Renal pelvis (tissue), 4 donors: ENCODE measurements around the gene NIPSNAP3A. TPM values are rescaled to one million over a fixed set of nuclear protein-coding genes. Genes with fewer than 3 reads are reported as not detected.
"Not testable (repeated sequence)": the region's sequence is repeated elsewhere in the genome, so short reads cannot be mapped to it uniquely, and the experiment has no call there.

ENCODE experiments used
- DNase-seq: peaks from one replicate; pipeline ENCODE4 v3.0.0-alpha.2; 2013
- polyA plus RNA-seq, 3 donors: library from polyadenylated mRNA; unstranded; fragments of 120-200 nt; gene quantifications; one replicate each; pipeline ENCODE4 v1.2.1, GENCODE V29; 2013; ENCODE audit not compliant: insufficient read length in 3 of 3

NIPSNAP3A gene
- polyA plus RNA-seq, 3 donors: 45.6 to 51.4 (median 50.8) TPM

- not testable (repeated sequence) for DNase-seq
Observed at GRCh38 chr9:104769029-104769428, 21.5 kb downstream of the NIPSNAP3A start.

- no peak for DNase-seq
Observed at GRCh38 chr9:104769655-104770054, 22.2 kb downstream of the NIPSNAP3A start.

GRCh38 chr9:104772714-104773510 lies 25.4 kb downstream of the NIPSNAP3A start:
- DNase-seq: no peak

DNA sequence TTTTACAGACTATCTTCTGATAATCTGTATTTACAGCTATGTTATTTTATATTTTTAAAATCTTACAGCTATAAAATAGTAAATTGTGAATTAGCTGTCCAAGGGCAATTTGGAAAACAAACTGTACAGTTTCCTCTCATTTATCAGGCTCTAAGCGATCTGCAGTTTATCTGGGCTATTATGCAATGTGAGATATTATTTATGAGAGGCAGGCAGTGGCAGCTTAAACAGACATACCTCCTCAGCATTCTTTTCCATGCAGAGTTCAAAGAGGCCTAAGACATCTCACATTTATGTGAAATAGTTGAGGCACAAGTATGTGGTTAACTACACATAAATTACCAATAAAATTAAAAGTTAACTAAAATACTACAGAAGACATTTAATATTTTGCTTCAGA lies 26.6 kb downstream of the NIPSNAP3A start:
- DNase-seq: no peak

DNA sequence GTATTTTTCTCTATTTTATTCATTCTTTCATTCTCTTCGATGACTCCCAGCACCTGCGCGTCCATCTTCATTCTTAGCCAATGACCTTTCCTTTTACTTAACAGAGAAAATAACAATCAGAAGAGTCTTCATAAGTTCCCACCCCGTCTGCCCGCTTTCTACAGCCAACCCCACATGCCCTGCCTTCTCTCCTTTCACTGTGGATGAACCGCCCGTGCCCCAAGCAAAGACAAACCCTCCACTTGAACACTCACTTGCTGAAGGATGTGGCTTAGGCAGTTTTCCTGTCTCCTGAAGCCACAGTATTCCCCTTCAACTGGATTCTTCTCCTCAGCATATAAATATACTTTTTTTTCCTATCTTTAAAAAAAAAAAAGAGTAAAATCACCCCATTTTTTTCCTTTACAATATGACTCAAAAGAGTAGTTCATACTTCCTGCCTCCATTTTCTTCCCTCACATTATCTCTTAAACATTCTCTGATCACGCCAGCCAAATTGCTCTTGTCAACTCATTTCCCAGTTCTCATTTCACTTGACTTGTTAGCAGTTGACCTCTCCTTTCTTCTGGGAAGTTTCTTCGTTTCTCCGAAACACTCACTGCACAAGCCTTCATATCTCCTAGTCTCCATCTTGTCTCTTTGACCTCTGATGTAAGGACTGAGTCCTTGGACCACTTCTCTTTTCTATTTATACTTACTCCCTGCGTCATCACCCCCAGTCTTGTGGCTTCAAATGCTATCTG lies 27.5 kb downstream of the NIPSNAP3A start:
- DNase-seq: no peak

GRCh38 chr9:104775574-104775936 lies 28.1 kb downstream of the NIPSNAP3A start:
- DNase-seq: no peak

- DNase-seq: no peak
Observed at GRCh38 chr9:104775976-104776375, 28.5 kb downstream of the NIPSNAP3A start.

DNA sequence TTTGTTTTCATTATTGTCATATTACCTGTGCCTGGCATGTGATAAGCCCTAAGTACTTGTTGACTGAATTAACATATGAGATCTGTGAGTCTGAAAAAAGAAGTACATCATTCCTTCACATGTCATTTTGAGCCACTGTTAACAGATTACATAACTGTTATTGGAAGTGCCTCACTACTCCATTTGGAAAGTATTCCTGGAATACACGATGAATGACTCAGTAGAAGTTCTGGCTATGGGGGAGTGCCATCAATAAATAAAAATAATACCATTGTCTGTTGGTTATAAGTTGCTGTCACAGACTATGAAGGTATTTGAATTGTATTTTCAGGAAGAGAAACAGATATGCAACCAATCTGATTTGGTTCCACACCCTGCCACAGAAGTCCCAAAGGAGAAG lies 29.3 kb downstream of the NIPSNAP3A start:
- no peak for DNase-seq

GRCh38 chr9:104778802-104779201 lies 31.3 kb downstream of the NIPSNAP3A start:
- no peak for DNase-seq

DNA sequence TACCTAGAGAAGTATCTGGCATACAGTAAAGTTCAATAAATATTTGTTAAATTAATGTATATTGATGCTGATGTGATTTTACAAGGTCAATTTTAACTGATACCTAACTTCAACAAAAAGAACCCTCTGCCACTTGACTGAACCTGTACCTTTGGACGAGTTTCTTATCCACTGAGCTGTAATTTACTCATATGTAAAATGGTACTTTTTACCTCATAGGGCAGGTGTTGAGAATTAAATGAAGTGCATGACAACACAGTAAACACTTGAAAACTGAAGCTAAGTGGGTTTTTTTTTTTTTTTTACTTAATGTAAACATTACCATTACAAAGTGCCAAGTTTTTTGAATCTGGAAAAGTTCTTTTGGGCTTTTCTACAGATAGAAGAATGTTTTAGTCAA lies 31.9 kb downstream of the NIPSNAP3A start:
- no peak for DNase-seq

DNA sequence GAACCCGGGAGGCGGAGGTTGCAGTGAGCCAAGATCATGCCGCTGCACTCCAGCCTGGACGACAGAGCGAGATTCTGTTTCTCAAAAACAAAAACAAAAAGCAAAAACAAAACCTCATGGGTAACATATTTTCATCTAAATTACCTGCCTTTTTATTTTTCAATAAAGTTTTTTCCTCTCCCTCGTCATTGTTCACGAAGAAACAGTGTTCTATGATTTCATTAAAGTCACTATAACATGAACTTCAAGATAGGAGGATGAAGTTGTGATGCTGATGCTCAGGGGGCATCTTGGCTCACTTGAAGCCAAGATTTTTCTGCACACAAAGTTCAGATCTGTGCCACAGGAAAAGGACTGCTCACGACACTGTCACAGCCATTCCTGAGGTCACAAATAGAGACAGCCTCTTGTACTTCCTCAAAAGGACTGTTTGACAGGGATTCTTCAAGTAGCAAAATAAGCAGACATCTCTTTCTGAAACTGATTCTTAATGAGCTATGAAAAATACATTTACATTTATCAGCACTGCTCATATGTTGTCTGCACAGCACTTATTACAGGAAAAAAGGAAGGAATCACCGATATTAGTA lies 32.6 kb downstream of the NIPSNAP3A start:
- no peak for DNase-seq

- peak; percentile 16 for DNase-seq
Observed at GRCh38 chr9:104780796-104781395, 33.4 kb downstream of the NIPSNAP3A start.

DNA sequence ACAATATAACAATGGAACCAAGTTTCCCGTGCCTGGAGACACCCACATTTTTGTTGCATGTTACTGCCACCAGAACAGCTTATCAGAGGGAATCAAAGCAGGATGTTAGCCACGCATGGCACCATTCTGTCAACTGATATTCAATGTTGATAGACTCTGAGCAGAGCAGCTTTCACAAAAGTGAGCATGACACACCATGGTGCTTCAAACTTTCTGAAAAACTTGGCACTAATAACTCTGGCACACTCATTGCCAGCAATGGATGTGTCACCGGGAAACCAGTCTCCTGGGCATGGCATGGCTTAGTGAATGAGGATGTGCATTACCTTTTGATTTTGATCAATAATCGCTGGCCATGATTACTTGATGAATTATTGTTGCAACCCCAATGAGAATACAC lies 36.1 kb downstream of the NIPSNAP3A start:
- DNase-seq: no peak

DNA sequence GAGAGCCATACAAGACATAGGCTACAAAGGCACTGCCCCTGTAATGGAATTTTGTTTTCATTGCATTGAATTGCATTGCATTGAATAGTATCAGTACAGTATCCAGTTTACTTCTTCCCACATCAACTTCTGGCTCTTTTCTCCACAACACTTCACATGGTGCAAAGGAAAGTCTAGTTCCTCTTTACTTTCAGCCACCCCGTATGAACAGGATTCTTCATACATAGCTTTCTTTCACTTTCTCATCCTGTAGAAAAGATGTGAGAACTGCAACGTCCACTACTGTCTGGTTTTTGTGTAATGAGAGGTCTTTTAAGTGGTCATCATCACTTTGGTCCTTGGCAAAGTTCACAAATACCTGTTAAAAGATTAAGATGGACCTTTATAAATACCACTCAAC lies 36.6 kb downstream of the NIPSNAP3A start:
- DNase-seq: no peak

DNA sequence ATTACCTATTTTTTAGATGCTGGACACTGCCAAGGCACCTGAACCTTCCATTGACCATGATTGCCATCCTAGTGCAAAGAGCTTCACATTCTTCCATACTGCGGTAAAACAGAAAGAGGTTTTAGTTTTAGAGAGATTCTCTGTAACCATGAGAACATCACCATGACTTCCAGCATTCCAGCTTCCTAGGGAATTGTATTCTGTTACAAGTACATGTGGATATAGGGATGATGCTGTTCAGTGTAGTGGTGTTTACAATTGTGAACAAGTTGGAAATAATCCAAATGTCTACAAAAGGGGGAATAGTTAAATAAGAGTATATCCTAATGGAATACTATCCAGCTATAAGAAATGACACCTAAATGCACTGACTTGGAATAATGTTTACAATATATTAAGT lies 38.8 kb downstream of the NIPSNAP3A start:
- DNase-seq: no peak

GRCh38 chr9:104787306-104788015 lies 40.0 kb downstream of the NIPSNAP3A start:
- no peak for DNase-seq

DNA sequence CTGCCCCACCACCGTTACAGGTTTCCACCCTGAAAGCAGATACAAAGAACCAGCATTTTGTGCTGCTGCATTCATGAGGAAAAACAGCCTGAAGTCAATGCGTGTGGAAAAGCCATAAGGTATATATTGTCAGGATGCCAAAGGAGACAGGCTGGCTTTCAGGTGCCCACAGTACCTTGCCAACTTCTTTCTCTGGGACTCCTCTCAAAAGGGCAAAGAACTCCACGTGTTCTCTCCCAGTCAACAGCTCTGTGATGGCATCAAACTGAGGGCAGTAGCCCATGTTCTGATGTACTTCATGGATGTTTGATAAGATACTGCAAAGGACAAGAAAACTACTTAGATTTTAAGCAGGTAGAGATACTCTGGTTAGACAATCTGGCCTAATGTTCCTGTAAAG lies 40.8 kb downstream of the NIPSNAP3A start:
- no peak for DNase-seq

DNA sequence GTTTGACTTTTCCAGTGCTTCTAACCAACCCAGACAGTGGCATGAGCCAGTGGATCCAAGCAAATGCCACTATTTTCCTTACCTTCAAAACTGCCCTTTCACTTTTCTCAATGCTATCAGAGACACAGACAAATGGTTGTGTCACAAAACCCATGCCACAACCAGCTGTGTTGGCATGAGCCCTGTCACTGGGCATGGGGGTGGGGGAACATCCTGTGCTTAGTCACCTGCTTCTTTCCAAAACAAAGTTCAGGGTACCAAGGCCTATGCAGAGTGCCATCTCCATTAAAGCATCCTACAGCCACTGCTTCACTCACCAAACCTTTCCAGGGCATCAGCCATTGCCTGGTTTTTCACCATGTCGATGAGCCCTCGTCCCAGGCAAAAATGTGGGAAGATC lies 46.6 kb downstream of the NIPSNAP3A start:
- DNase-seq: no peak

- no peak for DNase-seq
Observed at GRCh38 chr9:104795082-104795481, 47.6 kb downstream of the NIPSNAP3A start.

DNA sequence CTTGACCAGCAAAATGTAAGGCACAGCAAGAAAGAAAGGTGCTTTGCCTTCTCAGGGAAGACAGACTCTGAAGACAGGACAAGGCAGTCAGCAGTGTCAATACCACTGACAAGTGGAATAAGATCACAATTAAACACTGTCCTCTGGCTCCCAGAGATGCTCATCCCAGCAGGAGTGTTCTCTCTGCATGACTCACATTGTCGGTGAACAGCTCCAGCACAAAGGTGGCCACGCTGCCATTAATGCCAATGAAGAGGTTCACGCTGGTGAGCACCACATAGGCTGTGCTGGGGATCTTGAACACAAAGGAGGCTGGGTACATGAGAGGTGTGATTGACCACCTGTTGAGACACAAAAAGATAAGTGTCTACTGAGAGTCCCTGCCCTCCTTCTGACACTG lies 48.4 kb downstream of the NIPSNAP3A start:
- no peak for DNase-seq

- DNase-seq: no peak
Observed at GRCh38 chr9:104798209-104798995, 50.9 kb downstream of the NIPSNAP3A start.
